ENCODE results near the gene TBC1D10B.

GRCh38 chr16:30380803-30381208 is 10.5 kb upstream of the TBC1D10B start:
- no peak for TF ChIP-seq EZH2 (IDR thresholded peaks at IDR 0.05; ENCODE audit: borderline replicate concordance)
- no peak for TF ChIP-seq CTCF (IDR thresholded peaks at IDR 0.05; ENCODE audit: poor library complexity)
- no peak for TF ChIP-seq EZH2phosphoT487 (IDR thresholded peaks at IDR 0.05; ENCODE audit: low read depth, severe bottlenecking, unreplicated experiment)

Data from hepatocyte (in vitro differentiated cells).